Suprapubic skin (tissue), 4 donors: ENCODE results near the gene PRKN. TPM values are rescaled to one million over a fixed set of nuclear protein-coding genes. Genes with fewer than 3 reads are reported as not detected.

Experiments used
- DNase-seq, 2 donors: peaks; one replicate each; pipeline ENCODE4 v3.0.0-alpha.2; 2019; ENCODE audit warnings: low spot score in 2 of 2
- H3K27ac ChIP-seq: fragments of 200-600 bp; sonication (generic); one replicate; pipeline ENCODE4 v1.5.1; 2019
- H3K27me3 ChIP-seq: fragments of 200-600 bp; sonication (generic); one replicate; pipeline ENCODE4 v1.5.1; 2019
- H3K36me3 ChIP-seq: fragments of 200-600 bp; sonication (generic); one replicate; pipeline ENCODE4 v1.5.1; 2019
- H3K4me1 ChIP-seq: fragments of 200-600 bp; sonication (generic); one replicate; pipeline ENCODE4 v1.5.1; 2019
- H3K4me3 ChIP-seq: fragments of 200-600 bp; sonication (generic); one replicate; pipeline ENCODE4 v1.5.1; 2019; ENCODE audit warnings: mild to moderate bottlenecking
- H3K9me3 ChIP-seq: fragments of 200-600 bp; sonication (generic); one replicate; pipeline ENCODE4 v1.5.1; 2019
- CTCF ChIP-seq, 2 donors: fragments of 200-600 bp in 1 of 2; fragments of 450-650 bp in 1 of 2; sonication (generic) in 1 of 2; IDR thresholded peaks; one replicate each; pipeline ENCODE4 v1.5.1; 2016 to 2019; ENCODE audit warnings: antibody characterized with exemption in 2 of 2, mild to moderate bottlenecking in 1 of 2, moderate library complexity in 1 of 2
- EP300 ChIP-seq: sonication (generic); formaldehyde crosslinking; IDR thresholded peaks from one replicate; pipeline ENCODE4 v1.6.1; 2017; ENCODE audit warnings: antibody characterized with exemption
- POLR2A ChIP-seq, 2 donors: fragments of 450-650 bp; IDR thresholded peaks; one replicate each; pipeline ENCODE4 v1.6.1; 2017; ENCODE audit warnings: antibody characterized with exemption in 2 of 2, mild to moderate bottlenecking in 2 of 2, moderate library complexity in 2 of 2
- POLR2AphosphoS5 ChIP-seq, 3 donors: sonication (generic); formaldehyde crosslinking; IDR thresholded peaks; one replicate each; pipeline ENCODE4 v1.6.1; 2017; ENCODE audit warnings: antibody characterized with exemption in 3 of 3
- WGBS: methylation state at CpG from one replicate; pipeline ENCODE4 v1.1.5; 2018; 5-methylcytosine and 5-hydroxymethylcytosine counted together
- total RNA-seq, 4 donors: library from RNA; depleted of rRNA; stranded (reverse); fragments of >200 nt; gene quantifications; one replicate each; pipeline ENCODE4 v1.1.0, GENCODE V29; 2016

The PRKN gene
- total RNA-seq, 4 donors from 2014 or later = 7.2 to 22.8 (median 14.4) TPM

DNA sequence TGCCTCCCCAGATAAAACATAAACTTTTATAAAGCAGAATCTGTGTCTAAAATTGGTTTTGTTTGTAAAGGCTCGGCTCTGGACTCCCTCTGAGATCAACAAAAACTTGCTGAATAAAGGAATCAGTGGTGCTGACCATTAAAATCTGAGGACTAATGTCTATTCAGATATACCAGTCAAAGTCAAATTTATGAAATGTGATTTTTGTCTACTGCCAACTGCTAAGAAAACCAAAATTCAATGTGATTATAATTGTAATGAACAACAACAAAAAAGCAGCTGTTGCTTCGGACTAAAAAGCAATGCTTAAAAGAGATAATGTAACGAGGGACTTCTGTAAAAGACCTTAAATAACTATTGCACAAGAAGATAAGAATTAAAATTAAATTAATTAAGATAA lies 26.6 kb downstream of the PRKN start:
- no peak for DNase-seq
- Histone ChIP-seq H3K9me3 (no peaks in the 10 kb centered on the region), H3K36me3 (no peaks in the 10 kb centered on the region), H3K27ac (no peak overlapping the region), H3K27me3 (no peaks in the 10 kb centered on the region), H3K4me1 (peaks cover 6% of the 10 kb centered on the region), H3K4me3 (no peak overlapping the region)
- TF ChIP-seq POLR2A (IDR thresholded peaks at IDR 0.05) = no peak
- no peak for TF ChIP-seq POLR2AphosphoS5 (IDR thresholded peaks at IDR 0.05)
- no peak for TF ChIP-seq CTCF (IDR thresholded peaks at IDR 0.05)
- TF ChIP-seq EP300 = no peak
- 89% methylated on average over 3 of the region's 3 CpGs for WGBS

DNA sequence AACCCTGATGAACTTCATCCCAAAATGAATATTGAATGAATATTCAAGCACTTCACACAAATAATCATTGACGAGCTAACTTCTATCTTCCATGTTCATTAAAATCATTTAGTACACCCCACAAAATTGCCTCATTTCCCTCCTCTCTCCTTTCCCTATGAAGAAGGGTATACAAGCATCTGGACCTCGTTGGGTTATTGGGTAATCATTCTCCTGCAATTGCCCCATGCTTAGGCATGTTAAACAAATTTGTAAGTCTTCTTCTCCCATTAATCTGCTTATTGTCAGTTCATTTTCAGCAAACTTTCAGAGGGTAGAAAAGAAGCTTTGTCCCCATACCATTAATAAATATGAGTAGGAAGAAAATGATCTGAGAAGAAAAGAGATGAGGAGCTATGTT lies 27.6 kb downstream of the PRKN start:
- Histone ChIP-seq H3K4me1 (peaks cover 3% of the 10 kb centered on the region), H3K36me3 (no peaks in the 10 kb centered on the region), H3K9me3 (no peaks in the 10 kb centered on the region), H3K27me3 (no peaks in the 10 kb centered on the region), H3K27ac (no peak overlapping the region), H3K4me3 (no peak overlapping the region)
- TF ChIP-seq EP300 (no peak), POLR2AphosphoS5 (IDR thresholded peaks at IDR 0.05) (no peak), CTCF (IDR thresholded peaks at IDR 0.05) (no peak), POLR2A (IDR thresholded peaks at IDR 0.05) (no peak)
- no peak for DNase-seq
- 58% methylated on average over 2 of the region's 2 CpGs for WGBS

- no peak overlapping the region for H3K4me3 ChIP-seq
- H3K27ac ChIP-seq = no peak overlapping the region
- H3K27me3 ChIP-seq = no peaks in the 10 kb centered on the region
- no peaks in the 10 kb centered on the region for H3K36me3 ChIP-seq
- no peak for DNase-seq
- H3K4me1 ChIP-seq = peaks cover 3% of the 10 kb centered on the region
- TF ChIP-seq POLR2A (IDR thresholded peaks at IDR 0.05) = no peak
- no peaks in the 10 kb centered on the region for H3K9me3 ChIP-seq
Observed at GRCh38 chr6:162698440-162698839, 29.1 kb downstream of the PRKN start.

DNA sequence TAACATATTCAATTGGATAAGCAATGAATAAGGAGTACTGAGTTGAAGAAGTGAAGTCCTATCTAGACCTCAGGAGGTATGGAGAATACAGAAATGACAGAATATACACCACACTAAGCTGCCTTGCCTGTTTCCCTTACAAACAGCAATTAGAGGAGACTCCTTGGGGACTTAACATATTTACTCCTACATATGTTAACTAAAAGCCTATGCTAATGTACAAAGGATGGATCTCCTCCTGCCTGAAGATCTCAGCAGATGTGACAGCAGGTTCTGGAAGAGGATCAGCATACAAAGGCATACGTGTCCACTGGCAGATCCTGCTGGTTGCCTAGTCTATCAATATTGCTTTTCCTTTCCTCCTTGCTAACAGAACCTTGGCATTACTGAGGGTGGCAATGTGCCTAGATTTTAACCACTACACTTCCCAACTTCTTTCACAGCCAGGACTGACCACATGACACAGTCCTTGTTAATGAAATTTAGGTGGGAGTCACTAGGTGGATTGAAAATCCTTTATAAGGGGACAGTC lies 29.6 kb downstream of the PRKN start:
- H3K36me3 ChIP-seq = no peaks in the 10 kb centered on the region
- TF ChIP-seq POLR2A (IDR thresholded peaks at IDR 0.05) (no peak), CTCF (IDR thresholded peaks at IDR 0.05) (no peak), POLR2AphosphoS5 (IDR thresholded peaks at IDR 0.05) (no peak), EP300 (no peak)
- H3K9me3 ChIP-seq = no peaks in the 10 kb centered on the region
- H3K27ac ChIP-seq = no peak overlapping the region
- H3K4me3 ChIP-seq = no peak overlapping the region
- H3K27me3 ChIP-seq = no peaks in the 10 kb centered on the region
- DNase-seq = no peak
- peaks cover 3% of the 10 kb centered on the region for H3K4me1 ChIP-seq
- 25% methylated on average over 1 of the region's 1 CpG for WGBS

DNA sequence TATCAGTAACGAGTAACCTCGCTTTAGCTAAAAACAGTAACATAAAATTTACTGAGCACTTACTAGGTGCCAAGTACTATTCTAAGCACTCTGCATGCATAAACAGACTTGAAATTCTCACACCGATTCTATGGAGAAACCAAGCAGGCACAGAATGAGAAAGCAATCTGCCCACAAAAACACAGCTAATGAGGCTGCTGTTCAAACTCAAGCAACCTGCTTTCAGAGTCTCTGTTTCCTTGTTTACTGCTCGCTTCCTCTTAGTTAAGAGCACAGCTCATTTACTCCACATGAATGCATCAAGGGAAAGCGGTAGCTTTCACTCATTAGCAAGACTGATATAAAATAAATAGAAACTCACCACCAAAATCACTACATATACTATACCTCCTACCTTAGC lies 37.4 kb downstream of the PRKN start:
- Histone ChIP-seq H3K9me3 (no peaks in the 10 kb centered on the region), H3K36me3 (no peaks in the 10 kb centered on the region), H3K27me3 (no peaks in the 10 kb centered on the region), H3K4me1 (no peaks in the 10 kb centered on the region), H3K4me3 (no peak overlapping the region), H3K27ac (no peak overlapping the region)
- no peak for DNase-seq
- TF ChIP-seq POLR2AphosphoS5 (IDR thresholded peaks at IDR 0.05) (no peak), POLR2A (IDR thresholded peaks at IDR 0.05) (no peak), EP300 (no peak), CTCF (IDR thresholded peaks at IDR 0.05) (no peak)
- 71% methylated on average over 5 of the region's 5 CpGs for WGBS

GRCh38 chr6:162688751-162689345 lies 38.7 kb downstream of the PRKN start:
- Histone ChIP-seq H3K4me3 (no peak overlapping the region), H3K27ac (no peak overlapping the region), H3K27me3 (no peaks in the 10 kb centered on the region), H3K36me3 (no peaks in the 10 kb centered on the region), H3K9me3 (no peaks in the 10 kb centered on the region), H3K4me1 (peaks cover 8% of the 10 kb centered on the region)
- 92% methylated on average over 3 of the region's 3 CpGs for WGBS
- DNase-seq = no peak
- no peak for TF ChIP-seq POLR2AphosphoS5 (IDR thresholded peaks at IDR 0.05)
- no peak for TF ChIP-seq POLR2A (IDR thresholded peaks at IDR 0.05)
- TF ChIP-seq EP300 = no peak
- TF ChIP-seq CTCF (IDR thresholded peaks at IDR 0.05) = no peak
